Frontal cortex (tissue), 4 donors: ENCODE results near the gene TMEM167B. TPM values are rescaled to one million over a fixed set of nuclear protein-coding genes. Genes with fewer than 3 reads are reported as not detected.
A peak's percentile ranks its signal among the peaks of the same experiment; 100 is the strongest.
"Not testable (repeated sequence)": the region's sequence is repeated elsewhere in the genome, so short reads cannot be mapped to it uniquely, and the experiment has no call there.

Experiments
- DNase-seq, 2 donors: peaks; one replicate each; pipeline ENCODE4 v3.0.0; 2012; ENCODE audit warnings: low spot score in 2 of 2
- FAIRE-seq: peaks from 2 replicates; lab custom pipeline; 2012; peaks lifted over from hg19 to GRCh38; lab: Jason Lieb, UNC
- total RNA-seq: library from RNA; depleted of rRNA; stranded (reverse); fragments of >200 nt; gene quantifications from one replicate; pipeline ENCODE4 v1.2.3, GENCODE V29; 2014
- donor health status: control.
- donor health status: control.
- donor health status: control.

Gene TMEM167B
- 44.4 TPM for total RNA-seq

- DNase-seq: peak; percentile 65 to 77
- FAIRE-seq: no peak
Measured at GRCh38 chr1:109090196-109091077, at the start of gene TMEM167B. TSS of gene TMEM167B (plus strand) at chr1:109090764. CDS start at chr1:109090873, 109 bp downstream.

- no peak for FAIRE-seq
- DNase-seq: peak in 1 of 2 donors; percentile 27
Measured at GRCh38 chr1:109040989-109041620, 49.5 kb upstream of the TMEM167B start.

- DNase-seq (peak; percentile 96), FAIRE-seq (no peak)
Measured at GRCh38 chr1:109041621-109042468, 48.7 kb upstream of the TMEM167B start, which contains the start of gene WDR47. TSS of gene WDR47 (minus strand) at chr1:109042102. CDS start at chr1:109023512, 18,590 bp downstream.

GRCh38 chr1:109045595-109045994, 45.0 kb upstream of the TMEM167B start:
- FAIRE-seq: no peak

GRCh38 chr1:109046671-109047070, 43.9 kb upstream of the TMEM167B start:
- no peak for DNase-seq
- FAIRE-seq: no peak

More at GRCh38 chr1:109045595-109045994, 45.0 kb upstream of the TMEM167B start:
- no peak for DNase-seq

- no peak for DNase-seq
- FAIRE-seq: no peak
Measured at GRCh38 chr1:109047339-109047738, 43.2 kb upstream of the TMEM167B start.

GRCh38 chr1:109048335-109048734, 42.2 kb upstream of the TMEM167B start:
- FAIRE-seq (no peak), DNase-seq (no peak)

- DNase-seq (no peak), FAIRE-seq (no peak)
Measured at GRCh38 chr1:109050228-109050995, 40.2 kb upstream of the TMEM167B start.

GRCh38 chr1:109052145-109052544, 38.4 kb upstream of the TMEM167B start:
- not testable (repeated sequence) for FAIRE-seq, DNase-seq

GRCh38 chr1:109056064-109056463, 34.5 kb upstream of the TMEM167B start:
- DNase-seq (no peak), FAIRE-seq (no peak)

GRCh38 chr1:109059026-109059425, 31.5 kb upstream of the TMEM167B start:
- FAIRE-seq: no peak

GRCh38 chr1:109060707-109061106, 29.9 kb upstream of the TMEM167B start:
- no peak for DNase-seq
- FAIRE-seq: no peak

More at GRCh38 chr1:109059026-109059425, 31.5 kb upstream of the TMEM167B start:
- no peak for DNase-seq

- FAIRE-seq (no peak), DNase-seq (no peak)
Measured at GRCh38 chr1:109061183-109061582, 29.4 kb upstream of the TMEM167B start.

- DNase-seq: no peak
- no peak for FAIRE-seq
Measured at GRCh38 chr1:109065137-109065536, 25.4 kb upstream of the TMEM167B start.

- no peak for FAIRE-seq
Measured at GRCh38 chr1:109067883-109068282, 22.7 kb upstream of the TMEM167B start.

GRCh38 chr1:109069294-109069693, 21.3 kb upstream of the TMEM167B start:
- no peak for DNase-seq
- FAIRE-seq: no peak

More at GRCh38 chr1:109067883-109068282, 22.7 kb upstream of the TMEM167B start:
- DNase-seq: no peak

- no peak for FAIRE-seq
- peak; percentile 91 to 93 for DNase-seq
Measured at GRCh38 chr1:109075531-109076490, 14.8 kb upstream of the TMEM167B start, which contains the start of gene TAF13. TSS of gene TAF13 (minus strand) at chr1:109076003. CDS start at chr1:109075947, 56 bp downstream.

GRCh38 chr1:109078317-109078716, 12.2 kb upstream of the TMEM167B start:
- no peak for DNase-seq

More at GRCh38 chr1:109078317-109078716, 12.2 kb upstream of the TMEM167B start:
- FAIRE-seq: no peak
